Endometrial microvascular endothelial cells (primary cell): ENCODE measurements around the gene MTHFD2. TPM values are rescaled to one million over a fixed set of nuclear protein-coding genes. Genes with fewer than 3 reads are reported as not detected.

ENCODE experiments used
- in situ Hi-C: cut with HindIII; loops from 2 replicates; pipeline ENCODE4 v1.10.0; 2017; ENCODE audit warnings: low sequenced_read_pairs, low pct_unique_long_range_greater_than_20kb; ENCODE audit errors: inconsistent ontology term
- total RNA-seq: library from RNA; depleted of rRNA; stranded (reverse); fragments of >200 nt; gene quantifications from one replicate; pipeline ENCODE4 v1.2.3, GENCODE V29; 2015; ENCODE audit errors: inconsistent ontology term

Gene MTHFD2
- total RNA-seq, 1 donor from 2014 or later: 62.7 TPM

DNA sequence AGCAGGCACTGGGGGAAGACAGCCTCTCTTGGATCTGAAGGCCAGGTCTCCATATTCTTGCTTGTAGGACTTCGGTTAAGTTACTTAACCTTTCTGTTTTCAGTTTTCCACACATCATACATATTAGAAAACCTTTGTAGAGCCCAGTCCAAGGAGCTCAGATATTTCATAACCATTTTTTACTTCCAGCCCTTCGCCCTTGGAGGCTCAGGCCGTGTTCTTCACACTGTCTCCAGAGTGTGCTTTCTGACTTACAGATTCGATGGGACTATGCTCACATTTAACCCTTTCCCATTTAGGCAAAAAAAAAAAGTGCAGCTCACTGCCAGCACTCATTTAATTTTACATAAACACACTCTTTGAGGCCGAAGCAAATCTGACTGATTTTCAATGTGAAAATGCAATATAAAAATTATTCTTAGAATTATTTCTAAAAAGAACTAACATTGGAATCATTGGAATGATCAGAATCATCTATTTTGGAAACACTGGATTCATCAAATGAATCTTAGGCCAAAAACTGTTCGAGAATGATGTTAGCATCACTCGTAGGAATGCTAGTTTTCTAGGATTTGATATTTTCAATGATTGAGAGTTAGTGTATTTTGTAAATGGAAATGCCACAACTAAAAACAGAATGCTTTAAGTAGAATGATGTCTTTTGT is 55.0 kb downstream of the MTHFD2 start:
- in situ Hi-C loops: no loop called here

DNA sequence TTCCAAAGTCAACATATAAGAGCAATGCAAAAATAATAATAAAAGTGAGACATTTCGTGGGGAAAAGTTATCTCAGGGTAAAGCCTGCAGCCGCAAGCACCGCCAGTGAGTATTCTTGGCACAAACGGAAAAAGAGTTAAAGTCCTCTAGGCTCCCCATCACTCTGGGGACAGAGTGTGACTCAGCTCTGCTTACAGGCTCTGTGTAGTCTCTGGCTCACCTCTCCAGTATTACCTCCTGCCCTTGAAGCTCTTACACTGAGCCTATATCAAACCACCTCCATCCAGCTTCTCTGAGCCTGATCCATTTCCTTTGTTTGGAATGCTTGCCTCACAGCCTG is 55.5 kb downstream of the MTHFD2 start:
- in situ Hi-C loops: no loop called here

- in situ Hi-C loops: no loop called here
Observed at GRCh38 chr2:74255660-74256213, 57.3 kb downstream of the MTHFD2 start.

DNA sequence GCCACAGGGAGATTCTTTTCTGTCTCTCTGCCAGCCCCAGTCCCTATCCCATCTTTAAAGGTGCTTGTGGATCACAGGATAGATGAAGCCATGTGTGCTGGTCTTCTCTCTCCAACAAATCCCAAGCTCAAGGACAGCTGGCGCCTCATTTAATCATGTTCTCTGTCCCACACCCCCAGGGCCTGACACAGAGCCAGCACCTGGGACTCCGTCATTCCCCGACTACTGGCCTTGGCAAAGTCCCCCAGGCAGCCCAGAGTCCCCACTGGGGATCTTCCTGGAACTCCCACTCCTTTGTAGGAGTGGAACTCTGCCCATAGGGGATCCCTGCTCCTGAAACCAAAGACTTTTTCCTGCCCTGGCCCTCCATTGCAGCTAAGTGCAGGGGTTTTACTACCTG is 60.8 kb downstream of the MTHFD2 start:
- in situ Hi-C loops: no loop called here

DNA sequence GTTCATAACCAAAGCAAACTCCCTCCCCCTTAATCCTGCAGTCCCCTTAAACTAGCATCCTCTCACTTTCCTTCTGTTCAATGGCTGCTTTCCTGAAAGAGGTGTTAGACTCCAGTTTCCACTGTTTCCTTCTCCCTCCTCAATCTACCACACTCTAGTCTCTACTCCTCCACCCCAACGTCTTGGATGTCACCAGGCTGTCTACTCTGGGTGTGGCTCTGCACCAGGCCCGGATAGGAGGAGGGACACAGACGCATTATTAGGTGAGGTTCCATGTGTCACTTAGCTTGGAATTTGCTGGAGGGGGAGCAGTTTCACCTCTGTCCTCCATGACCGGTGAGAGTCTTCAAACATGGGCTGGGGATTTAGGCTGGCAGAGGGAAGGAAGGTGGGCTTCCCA is 61.3 kb downstream of the MTHFD2 start:
- in situ Hi-C loops: no loop called here

DNA sequence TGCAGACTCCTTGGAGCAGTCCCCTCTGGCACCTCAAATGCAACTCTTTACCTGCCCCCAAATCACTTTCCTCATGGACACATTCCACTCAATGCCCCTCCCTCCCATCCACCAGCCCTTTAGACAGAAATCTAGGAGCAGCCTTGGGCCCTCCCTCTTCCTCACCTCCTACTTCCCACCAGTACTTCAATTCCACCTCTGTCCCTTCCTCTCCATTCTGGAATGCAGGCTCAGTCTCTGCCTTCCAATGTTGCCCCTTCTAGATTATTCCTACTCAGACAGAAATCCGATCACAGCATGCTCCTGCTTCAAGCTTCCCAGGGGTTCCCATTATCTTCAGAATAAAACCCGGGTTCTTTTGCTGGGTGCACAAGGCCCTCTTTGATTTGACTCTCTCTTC is 62.1 kb downstream of the MTHFD2 start:
- in situ Hi-C loops: no loop called here

DNA sequence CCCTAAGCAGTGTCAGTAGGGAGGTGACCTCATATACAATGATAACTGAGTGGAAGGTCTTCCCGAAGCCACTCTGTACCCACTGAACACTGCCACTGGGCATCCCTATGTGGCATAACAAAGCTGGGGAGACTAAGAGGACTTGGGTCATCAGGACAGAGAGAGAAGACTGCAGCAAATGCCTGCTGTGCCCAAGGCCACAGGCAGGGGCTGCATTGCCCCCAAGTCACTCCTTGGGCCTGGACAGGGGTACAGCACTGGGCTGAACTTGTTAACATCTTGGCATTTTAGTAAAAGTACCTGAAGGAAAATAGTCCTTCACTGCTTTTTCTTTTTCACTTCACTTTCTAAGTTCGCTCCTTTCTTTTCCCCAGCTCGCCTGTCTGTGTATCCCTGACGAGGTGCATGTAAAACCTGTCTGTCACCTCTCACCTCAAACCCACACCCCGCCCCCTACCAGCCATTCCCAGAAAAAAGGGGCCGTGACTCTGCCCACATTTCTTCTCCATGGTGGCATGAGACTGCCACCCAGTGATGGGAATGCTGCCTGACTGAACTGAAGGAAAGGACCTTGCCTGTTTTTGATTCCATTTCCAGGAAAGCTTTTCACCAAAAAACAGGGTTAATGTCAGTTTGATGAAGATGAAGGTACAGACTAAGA is 62.9 kb downstream of the MTHFD2 start:
- in situ Hi-C loops: no loop called here

DNA sequence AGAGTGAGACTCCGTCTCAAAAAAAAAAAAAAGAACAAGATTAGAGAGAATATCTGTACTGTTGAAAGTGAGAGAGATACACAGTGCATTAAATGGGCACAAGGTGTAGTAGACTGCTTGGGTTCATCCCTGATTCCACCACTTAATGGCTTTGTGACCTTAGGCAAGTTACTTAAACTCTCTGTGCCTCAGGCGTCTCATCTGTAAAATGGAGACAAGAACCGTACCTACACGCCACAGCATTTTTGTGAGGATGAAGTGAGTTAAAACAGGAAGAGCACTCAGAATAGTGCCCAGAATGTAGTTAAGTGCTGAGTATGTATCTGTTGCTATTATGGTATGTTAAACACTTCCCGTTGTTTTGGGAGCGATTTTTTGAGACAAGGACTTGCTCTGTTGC is 64.3 kb downstream of the MTHFD2 start:
- in situ Hi-C loops: no loop called here

DNA sequence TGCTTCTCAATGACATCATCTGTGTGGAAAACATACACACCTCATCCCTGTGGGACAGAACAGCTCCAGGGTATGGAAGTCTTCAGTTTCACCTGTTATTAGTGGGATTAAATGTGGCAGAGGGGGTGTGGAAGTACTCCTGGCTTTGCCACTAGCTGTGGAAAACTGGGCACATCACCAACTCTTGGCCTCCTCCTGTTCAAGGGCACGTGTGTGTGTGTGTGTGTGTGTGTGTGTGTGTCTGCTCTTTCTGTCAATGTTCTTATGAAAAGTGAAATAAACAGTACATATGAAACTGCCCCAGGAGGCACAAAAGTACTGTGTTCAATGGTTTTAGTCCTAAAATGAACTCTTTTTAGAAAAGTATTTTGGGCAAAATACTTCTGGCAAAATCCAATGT is 65.9 kb downstream of the MTHFD2 start:
- in situ Hi-C loops: no loop called here

GRCh38 chr2:74267068-74267467 is 68.7 kb downstream of the MTHFD2 start:
- in situ Hi-C loops: no loop called here

Other genes starting within 250 kb of the MTHFD2 start
- 3.3 TPM for gene TET3, start 213.7 kb upstream of the MTHFD2 start, total RNA-seq
- 81.4 TPM for gene BOLA3, start 50.7 kb upstream of the MTHFD2 start, total RNA-seq
- 117 TPM for gene MOB1A, start 19.7 kb upstream of the MTHFD2 start, total RNA-seq
- gene SLC4A5, start 144.8 kb downstream of the MTHFD2 start, total RNA-seq: 0.37 TPM
- 121 TPM for gene DCTN1, start 181.7 kb downstream of the MTHFD2 start, total RNA-seq
- gene C2orf81, start 223.0 kb downstream of the MTHFD2 start, total RNA-seq: 0.46 TPM
- gene WDR54, start 223.1 kb downstream of the MTHFD2 start, total RNA-seq: 28.4 TPM
- 1.0 TPM for gene RTKN, start 243.3 kb downstream of the MTHFD2 start, total RNA-seq